Measurements from ENCODE around the gene PIP5K1B.

The PIP5K1B gene

DNA sequence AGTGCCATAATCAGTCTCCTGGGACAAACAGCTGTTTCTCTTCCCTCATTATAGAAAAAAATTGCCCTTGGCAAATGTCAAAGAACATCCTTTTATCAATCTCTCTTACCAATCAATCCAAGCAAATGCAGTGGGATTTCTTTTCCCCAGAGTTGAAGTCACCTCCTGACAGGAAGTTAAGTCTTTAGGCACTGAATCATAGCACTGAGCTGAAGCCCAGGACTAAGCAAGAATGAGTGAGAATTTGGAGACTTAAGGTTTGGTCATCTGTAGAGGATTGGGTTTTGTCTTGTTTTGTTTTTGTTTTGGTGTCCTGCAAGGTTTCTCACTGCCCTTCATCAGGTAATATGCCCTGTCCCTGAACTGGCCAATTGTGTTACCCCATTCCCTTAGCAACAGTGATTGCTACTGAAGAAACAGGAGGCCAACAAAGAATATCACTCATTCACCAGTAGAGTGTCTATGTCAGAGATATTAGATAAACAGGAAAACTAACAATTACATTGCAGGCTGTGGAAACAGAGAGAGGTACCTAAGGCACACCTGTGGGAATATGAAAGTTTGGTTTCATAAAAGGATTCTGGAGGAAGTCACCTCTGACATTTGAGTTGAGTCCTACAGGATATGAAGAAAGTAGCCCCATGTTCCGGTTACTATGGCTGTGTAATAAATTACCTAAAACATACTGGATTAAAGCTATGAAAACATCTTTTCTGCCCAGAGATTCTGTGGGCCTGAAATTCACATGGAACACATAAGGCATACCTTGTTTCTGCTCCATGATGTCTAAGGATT, 326.0 kb downstream of the PIP5K1B start:
- Histone ChIP-seq H3K4me1 (ENCODE audit: insufficient read depth, low read length, poor library complexity, severe bottlenecking) (peaks cover 47% of the 10 kb centered on the region), H4K20me1 (ENCODE audit: insufficient read depth, low read length, poor library complexity, severe bottlenecking) (no peaks in the 10 kb centered on the region), H3F3A (ENCODE audit: low read depth) (peaks cover 14% of the 10 kb centered on the region), H3K4me3 (ENCODE audit: low read length, poor library complexity, severe bottlenecking) (no peak overlapping the region), H2AFZ (ENCODE audit: low read length) (no peak overlapping the region), H3K36me3 (ENCODE audit: insufficient read depth, low read length) (no peaks in the 10 kb centered on the region; the same call in 1 of the 2 replicates), H3K79me2 (ENCODE audit: insufficient read depth, low read length) (peaks cover 9% of the 10 kb centered on the region), H3K9me3 (ENCODE audit: insufficient read depth, low read depth, low read length) (peaks cover 7% of the 10 kb centered on the region; the same call in 1 of the 2 replicates), H3K9me2 (replicated peaks; ENCODE audit: low read depth, low read length) (no peaks in the 10 kb centered on the region), H3K9ac (ENCODE audit: low read depth, low read length, poor library complexity, severe bottlenecking) (no peak overlapping the region), H3K4me2 (ENCODE audit: low read depth, low read length, poor library complexity, severe bottlenecking) (no peak overlapping the region), H3K27me3 (ENCODE audit: insufficient read depth, low read length, poor library complexity, severe bottlenecking) (no peaks in the 10 kb centered on the region)
- TF ChIP-seq, protein P1, sequence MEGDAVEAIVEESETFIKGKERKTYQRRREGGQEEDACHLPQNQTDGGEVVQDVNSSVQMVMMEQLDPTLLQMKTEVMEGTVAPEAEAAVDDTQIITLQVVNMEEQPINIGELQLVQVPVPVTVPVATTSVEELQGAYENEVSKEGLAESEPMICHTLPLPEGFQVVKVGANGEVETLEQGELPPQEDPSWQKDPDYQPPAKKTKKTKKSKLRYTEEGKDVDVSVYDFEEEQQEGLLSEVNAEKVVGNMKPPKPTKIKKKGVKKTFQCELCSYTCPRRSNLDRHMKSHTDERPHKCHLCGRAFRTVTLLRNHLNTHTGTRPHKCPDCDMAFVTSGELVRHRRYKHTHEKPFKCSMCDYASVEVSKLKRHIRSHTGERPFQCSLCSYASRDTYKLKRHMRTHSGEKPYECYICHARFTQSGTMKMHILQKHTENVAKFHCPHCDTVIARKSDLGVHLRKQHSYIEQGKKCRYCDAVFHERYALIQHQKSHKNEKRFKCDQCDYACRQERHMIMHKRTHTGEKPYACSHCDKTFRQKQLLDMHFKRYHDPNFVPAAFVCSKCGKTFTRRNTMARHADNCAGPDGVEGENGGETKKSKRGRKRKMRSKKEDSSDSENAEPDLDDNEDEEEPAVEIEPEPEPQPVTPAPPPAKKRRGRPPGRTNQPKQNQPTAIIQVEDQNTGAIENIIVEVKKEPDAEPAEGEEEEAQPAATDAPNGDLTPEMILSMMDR (conservative IDR thresholded peaks at IDR 0.05; ENCODE audit: low read length), result no peak
- no peak for TF ChIP-seq EZH2phosphoT487 (IDR thresholded peaks at IDR 0.05; ENCODE audit: borderline replicate concordance)

DNA sequence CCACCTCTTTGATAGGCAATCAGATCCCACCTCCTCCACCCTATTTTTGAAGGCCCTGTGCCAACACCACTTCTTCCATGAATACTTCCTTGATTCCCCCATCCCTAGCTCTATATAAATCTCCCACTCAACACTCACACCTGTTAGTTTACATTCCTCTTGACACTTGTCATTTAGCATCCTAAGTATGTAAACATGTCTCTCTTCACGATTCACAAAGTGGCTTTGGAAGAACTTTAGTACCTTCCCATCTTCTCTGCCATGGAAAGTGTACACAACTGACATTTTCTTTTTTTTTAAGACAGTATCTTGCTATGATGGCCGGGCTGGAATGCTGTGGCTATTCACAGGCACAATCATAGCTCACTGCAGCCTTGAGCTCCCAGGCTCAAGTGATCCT, 329.0 kb downstream of the PIP5K1B start:
- no peaks in the 10 kb centered on the region for H3K9me2 ChIP-seq (replicated peaks; ENCODE audit: low read depth, low read length)
- H3K4me3 ChIP-seq (ENCODE audit: low read length, poor library complexity, severe bottlenecking), result no peak overlapping the region
- H3K36me3 ChIP-seq (ENCODE audit: insufficient read depth, low read length), result no peaks in the 10 kb centered on the region; the same call in 1 of the 2 replicates
- H3F3A ChIP-seq (ENCODE audit: low read depth), result peaks cover 6% of the 10 kb centered on the region
- no peak overlapping the region for H3K4me2 ChIP-seq (ENCODE audit: low read depth, low read length, poor library complexity, severe bottlenecking)
- peaks cover 4% of the 10 kb centered on the region for H4K20me1 ChIP-seq (ENCODE audit: insufficient read depth, low read length, poor library complexity, severe bottlenecking)
- peaks cover 48% of the 10 kb centered on the region for H3K4me1 ChIP-seq (ENCODE audit: insufficient read depth, low read length, poor library complexity, severe bottlenecking)
- H3K9ac ChIP-seq (ENCODE audit: low read depth, low read length, poor library complexity, severe bottlenecking), result no peak overlapping the region
- no peaks in the 10 kb centered on the region for H3K27me3 ChIP-seq (ENCODE audit: insufficient read depth, low read length, poor library complexity, severe bottlenecking)
- H3K79me2 ChIP-seq (ENCODE audit: insufficient read depth, low read length), result peaks cover 39% of the 10 kb centered on the region
- peaks cover 7% of the 10 kb centered on the region; the same call in 1 of the 2 replicates for H3K9me3 ChIP-seq (ENCODE audit: insufficient read depth, low read depth, low read length)
- TF ChIP-seq, protein P1 (conservative IDR thresholded peaks at IDR 0.05; ENCODE audit: low read length), result no peak
- no peak for TF ChIP-seq EZH2phosphoT487 (IDR thresholded peaks at IDR 0.05; ENCODE audit: borderline replicate concordance)
- H2AFZ ChIP-seq (ENCODE audit: low read length), result no peak overlapping the region

DNA sequence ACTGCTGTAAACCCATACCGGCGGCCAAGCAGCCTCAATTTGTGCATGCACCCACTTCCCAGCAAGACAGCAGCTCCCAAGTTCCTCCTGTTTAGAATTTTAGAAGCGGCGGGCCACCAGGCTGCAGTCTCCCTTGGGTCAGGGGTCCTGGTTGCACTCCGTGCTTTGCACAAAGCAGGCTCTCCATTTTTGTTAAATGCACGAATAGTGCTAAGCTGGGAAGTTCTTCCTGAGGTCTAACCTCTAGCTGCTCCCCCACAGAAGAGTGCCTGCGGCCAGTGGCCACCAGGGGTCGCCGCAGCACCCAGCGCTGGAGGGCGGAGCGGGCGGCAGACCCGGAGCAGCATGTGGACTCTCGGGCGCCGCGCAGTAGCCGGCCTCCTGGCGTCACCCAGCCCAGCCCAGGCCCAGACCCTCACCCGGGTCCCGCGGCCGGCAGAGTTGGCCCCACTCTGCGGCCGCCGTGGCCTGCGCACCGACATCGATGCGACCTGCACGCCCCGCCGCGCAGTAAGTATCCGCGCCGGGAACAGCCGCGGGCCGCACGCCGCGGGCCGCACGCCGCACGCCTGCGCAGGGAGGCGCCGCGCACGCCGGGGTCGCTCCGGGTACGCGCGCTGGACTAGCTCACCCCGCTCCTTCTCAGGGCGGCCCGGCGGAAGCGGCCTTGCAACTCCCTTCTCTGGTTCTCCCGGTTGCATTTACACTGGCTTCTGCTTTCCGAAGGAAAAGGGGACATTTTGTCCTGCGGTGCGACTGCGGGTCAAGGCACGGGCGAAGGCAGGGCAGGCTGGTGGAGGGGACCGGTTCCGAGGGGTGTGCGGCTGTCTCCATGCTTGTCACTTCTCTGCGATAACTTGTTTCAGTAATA, 330.6 kb downstream of the PIP5K1B start, which contains the start of gene FXN:
FXN (plus strand) TSS at position 315 of the 871 bp plus-strand sequence; CDS start at position 346, 31 bp downstream.
- peaks cover 42% of the 10 kb centered on the region for H3K4me1 ChIP-seq (ENCODE audit: insufficient read depth, low read length, poor library complexity, severe bottlenecking)
- no peaks in the 10 kb centered on the region for H3K27me3 ChIP-seq (ENCODE audit: insufficient read depth, low read length, poor library complexity, severe bottlenecking)
- no peaks in the 10 kb centered on the region for H3K9me2 ChIP-seq (replicated peaks; ENCODE audit: low read depth, low read length)
- H3K9ac ChIP-seq (ENCODE audit: low read depth, low read length, poor library complexity, severe bottlenecking), result peak within 1 kb of the TSS; percentile 90
- H3K4me3 ChIP-seq (ENCODE audit: low read length, poor library complexity, severe bottlenecking), result peak within 1 kb of the TSS; percentile 94
- H3K79me2 ChIP-seq (ENCODE audit: insufficient read depth, low read length), result peaks cover 53% of the 10 kb centered on the region
- H3F3A ChIP-seq (ENCODE audit: low read depth), result no peaks in the 10 kb centered on the region
- no peaks in the 10 kb centered on the region for H3K9me3 ChIP-seq (ENCODE audit: insufficient read depth, low read depth, low read length)
- no peaks in the 10 kb centered on the region for H3K36me3 ChIP-seq (ENCODE audit: insufficient read depth, low read length)
- H3K4me2 ChIP-seq (ENCODE audit: low read depth, low read length, poor library complexity, severe bottlenecking), result peak within 1 kb of the TSS; percentile 75
- peaks cover 4% of the 10 kb centered on the region for H4K20me1 ChIP-seq (ENCODE audit: insufficient read depth, low read length, poor library complexity, severe bottlenecking)
- no peak for TF ChIP-seq EZH2phosphoT487 (IDR thresholded peaks at IDR 0.05; ENCODE audit: borderline replicate concordance)
- TF ChIP-seq, protein P1 (conservative IDR thresholded peaks at IDR 0.05; ENCODE audit: low read length), result peak; percentile 96
- peak within 1 kb of the TSS; percentile 87 for H2AFZ ChIP-seq (ENCODE audit: low read length)

Data from Loucy (cell line).